ENCODE measurements around the gene MGAT5.
A peak's percentile ranks its signal among the peaks of the same experiment; 100 is the strongest.

Gene MGAT5

DNA sequence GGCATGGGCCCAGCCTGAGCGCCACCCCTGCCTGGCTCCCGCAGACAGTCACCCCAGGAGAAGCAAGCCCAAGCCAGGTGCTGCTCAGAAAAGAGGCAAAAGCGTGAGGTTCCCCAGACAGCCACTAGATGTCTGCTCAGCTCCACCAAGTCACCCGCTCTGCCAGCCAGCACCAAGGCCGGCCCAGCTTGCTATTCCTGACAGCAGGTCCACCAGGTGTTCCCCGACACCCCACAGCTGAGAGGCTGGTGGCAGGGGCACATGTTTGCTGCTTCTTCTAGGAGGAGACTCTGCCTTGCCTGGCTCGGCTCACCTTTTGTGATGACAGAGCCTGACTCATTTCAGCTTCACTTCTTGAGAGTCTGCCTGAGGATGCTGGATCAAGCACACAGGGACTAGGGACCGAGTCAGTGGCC lies 206.7 kb downstream of the MGAT5 start:
- H2AFZ ChIP-seq (ENCODE audit: low read depth, low read length): no peak overlapping the region
- H3K9ac ChIP-seq (ENCODE audit: low read length): no peak overlapping the region
- H2BK12ac ChIP-seq (ENCODE audit: low read length in 2 of 2): no peak overlapping the region
- no peak overlapping the region for H3K27ac ChIP-seq (ENCODE audit: low read length, poor library complexity, severe bottlenecking)
- no peak overlapping the region for H4K8ac ChIP-seq (ENCODE audit: low read length)
- H3K23ac ChIP-seq (ENCODE audit: low read length in 2 of 2): no peak overlapping the region
- no peak overlapping the region for H2BK120ac ChIP-seq (ENCODE audit: low read depth, low read length)
- H3K27me3 ChIP-seq (ENCODE audit: control insufficient read depth in 1 of 2, insufficient read depth in 1 of 2, low read length in 2 of 2): peaks cover 0 to 17% of the 10 kb centered on the region in 2 experiments
- H3K4me2 ChIP-seq (ENCODE audit: low read length, poor library complexity, severe bottlenecking): no peak overlapping the region
- no peak overlapping the region for H3K4ac ChIP-seq (ENCODE audit: low read depth in 1 of 2, low read length in 2 of 2)
- no peak overlapping the region for H2AK5ac ChIP-seq (ENCODE audit: low read length, severe bottlenecking)
- H3K4me3 ChIP-seq (ENCODE audit: insufficient read depth in 1 of 2, low read depth in 1 of 2, low read length in 2 of 2): no peak overlapping the region
- no peaks in the 10 kb centered on the region for H3K9me3 ChIP-seq (ENCODE audit: control insufficient read depth, low read length)
- H3K14ac ChIP-seq (ENCODE audit: low read length in 2 of 2): no peak overlapping the region
- H2BK5ac ChIP-seq (ENCODE audit: low read depth, low read length, poor library complexity, severe bottlenecking): no peak overlapping the region
- H2BK15ac ChIP-seq (ENCODE audit: low read depth, poor library complexity, severe bottlenecking): no peak overlapping the region
- H3K36me3 ChIP-seq (ENCODE audit: control insufficient read depth in 1 of 2, insufficient read depth in 2 of 2, low read depth in 1 of 2, low read length in 2 of 2): peaks cover 0 to 38% of the 10 kb centered on the region in 2 experiments
- H3K79me1 ChIP-seq (replicated peaks; ENCODE audit: low read length, poor library complexity, severe bottlenecking): peaks cover 15% of the 10 kb centered on the region
- H4K91ac ChIP-seq (ENCODE audit: low read length): no peak overlapping the region
- H3K4me1 ChIP-seq (ENCODE audit: control insufficient read depth, insufficient read depth, low read depth, low read length): peaks cover 14% of the 10 kb centered on the region
- DNase-seq: peak; percentile 63
- 41% methylated on average over 8 of the region's 8 CpGs for WGBS
- no peak overlapping the region for H3K18ac ChIP-seq (ENCODE audit: low read depth in 1 of 2, low read length in 2 of 2)

DNA sequence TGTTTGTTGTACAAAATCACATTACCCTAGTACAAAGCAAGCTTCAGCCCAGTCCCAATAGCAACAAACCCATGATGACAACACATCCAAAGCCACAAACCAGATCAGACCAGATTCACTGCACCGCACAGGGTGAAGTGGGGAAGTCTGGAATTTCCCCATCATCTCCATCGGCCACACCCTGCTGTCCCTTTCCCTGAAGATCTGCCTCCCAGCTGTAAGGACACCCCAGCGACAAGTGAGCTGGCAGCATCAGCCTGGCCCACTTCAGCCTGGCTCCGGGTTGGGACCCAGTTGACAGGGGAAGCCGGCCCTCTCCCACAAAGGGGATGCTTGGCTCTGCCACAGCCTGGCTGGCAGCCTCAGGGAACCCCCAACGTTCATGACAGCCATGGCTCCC lies 207.6 kb downstream of the MGAT5 start:
- WGBS: 87% methylated on average over 6 of the region's 6 CpGs
- H2BK120ac ChIP-seq (ENCODE audit: low read depth, low read length): no peak overlapping the region
- H3K27me3 ChIP-seq (ENCODE audit: control insufficient read depth in 1 of 2, insufficient read depth in 1 of 2, low read length in 2 of 2): peaks cover 0 to 17% of the 10 kb centered on the region in 2 experiments
- H3K27ac ChIP-seq (ENCODE audit: low read length, poor library complexity, severe bottlenecking): no peak overlapping the region
- no peak overlapping the region for H2AFZ ChIP-seq (ENCODE audit: low read depth, low read length)
- no peak overlapping the region for H3K9ac ChIP-seq (ENCODE audit: low read length)
- peaks cover 16% of the 10 kb centered on the region for H3K4me1 ChIP-seq (ENCODE audit: control insufficient read depth, insufficient read depth, low read depth, low read length)
- H2BK15ac ChIP-seq (ENCODE audit: low read depth, poor library complexity, severe bottlenecking): no peak overlapping the region
- no peak overlapping the region for H3K4ac ChIP-seq (ENCODE audit: low read depth in 1 of 2, low read length in 2 of 2)
- H2BK5ac ChIP-seq (ENCODE audit: low read depth, low read length, poor library complexity, severe bottlenecking): no peak overlapping the region
- no peak overlapping the region for H3K4me3 ChIP-seq (ENCODE audit: insufficient read depth in 1 of 2, low read depth in 1 of 2, low read length in 2 of 2)
- no peak overlapping the region for H2AK5ac ChIP-seq (ENCODE audit: low read length, severe bottlenecking)
- peak; percentile 70 for DNase-seq
- no peak overlapping the region for H2BK12ac ChIP-seq (ENCODE audit: low read length in 2 of 2)
- H3K23ac ChIP-seq (ENCODE audit: low read length in 2 of 2): no peak overlapping the region
- no peaks in the 10 kb centered on the region for H3K9me3 ChIP-seq (ENCODE audit: control insufficient read depth, low read length)
- no peak overlapping the region for H4K8ac ChIP-seq (ENCODE audit: low read length)
- peaks cover 14% of the 10 kb centered on the region for H3K79me1 ChIP-seq (replicated peaks; ENCODE audit: low read length, poor library complexity, severe bottlenecking)
- no peak overlapping the region for H3K14ac ChIP-seq (ENCODE audit: low read length in 2 of 2)
- no peak overlapping the region for H3K18ac ChIP-seq (ENCODE audit: low read depth in 1 of 2, low read length in 2 of 2)
- no peak overlapping the region for H4K91ac ChIP-seq (ENCODE audit: low read length)
- peaks cover 0 to 31% of the 10 kb centered on the region in 2 experiments for H3K36me3 ChIP-seq (ENCODE audit: control insufficient read depth in 1 of 2, insufficient read depth in 2 of 2, low read depth in 1 of 2, low read length in 2 of 2)
- no peak overlapping the region for H3K4me2 ChIP-seq (ENCODE audit: low read length, poor library complexity, severe bottlenecking)

DNA sequence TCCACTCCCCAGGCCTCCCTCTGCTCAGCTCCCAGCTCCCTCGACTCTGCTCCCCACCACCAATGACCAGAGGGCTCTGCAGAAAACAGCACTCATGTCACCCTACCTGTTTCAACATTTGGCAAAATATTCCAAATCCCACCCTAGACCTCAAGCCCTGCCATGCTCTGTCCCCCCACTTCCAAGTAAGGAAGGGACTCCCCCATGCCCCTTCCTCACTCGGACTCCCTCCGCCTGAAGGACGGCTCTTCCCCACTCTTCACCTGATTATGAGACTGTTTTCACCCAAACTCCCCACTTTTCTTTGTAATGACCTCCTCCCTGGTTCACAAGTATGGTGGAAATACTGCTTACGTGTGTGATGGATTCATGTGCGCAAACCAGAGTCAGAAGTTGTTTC lies 208.4 kb downstream of the MGAT5 start:
- Histone ChIP-seq H3K4me3 (ENCODE audit: insufficient read depth in 1 of 2, low read depth in 1 of 2, low read length in 2 of 2) (no peak overlapping the region), H3K4ac (ENCODE audit: low read depth in 1 of 2, low read length in 2 of 2) (no peak overlapping the region), H4K8ac (ENCODE audit: low read length) (no peak overlapping the region), H3K18ac (ENCODE audit: low read depth in 1 of 2, low read length in 2 of 2) (no peak overlapping the region), H3K27me3 (ENCODE audit: control insufficient read depth in 1 of 2, insufficient read depth in 1 of 2, low read length in 2 of 2) (peaks cover 0 to 18% of the 10 kb centered on the region in 2 experiments), H3K4me1 (ENCODE audit: control insufficient read depth, insufficient read depth, low read depth, low read length) (peaks cover 16% of the 10 kb centered on the region), H3K14ac (ENCODE audit: low read length in 2 of 2) (no peak overlapping the region), H2BK15ac (ENCODE audit: low read depth, poor library complexity, severe bottlenecking) (no peak overlapping the region), H2BK12ac (ENCODE audit: low read length in 2 of 2) (no peak overlapping the region), H2BK120ac (ENCODE audit: low read depth, low read length) (no peak overlapping the region), H3K27ac (ENCODE audit: low read length, poor library complexity, severe bottlenecking) (no peak overlapping the region), H3K23ac (ENCODE audit: low read length in 2 of 2) (no peak overlapping the region), H3K79me1 (replicated peaks; ENCODE audit: low read length, poor library complexity, severe bottlenecking) (peaks cover 14% of the 10 kb centered on the region), H2AFZ (ENCODE audit: low read depth, low read length) (no peak overlapping the region), H3K9ac (ENCODE audit: low read length) (no peak overlapping the region), H3K4me2 (ENCODE audit: low read length, poor library complexity, severe bottlenecking) (no peak overlapping the region), H2BK5ac (ENCODE audit: low read depth, low read length, poor library complexity, severe bottlenecking) (no peak overlapping the region), H3K9me3 (ENCODE audit: control insufficient read depth, low read length) (no peaks in the 10 kb centered on the region), H2AK5ac (ENCODE audit: low read length, severe bottlenecking) (no peak overlapping the region), H3K36me3 (ENCODE audit: control insufficient read depth in 1 of 2, insufficient read depth in 2 of 2, low read depth in 1 of 2, low read length in 2 of 2) (peaks cover 0 to 30% of the 10 kb centered on the region in 2 experiments), H4K91ac (ENCODE audit: low read length) (no peak overlapping the region)
- DNase-seq: no peak
- 96% methylated on average over 5 of the region's 6 CpGs for WGBS

DNA sequence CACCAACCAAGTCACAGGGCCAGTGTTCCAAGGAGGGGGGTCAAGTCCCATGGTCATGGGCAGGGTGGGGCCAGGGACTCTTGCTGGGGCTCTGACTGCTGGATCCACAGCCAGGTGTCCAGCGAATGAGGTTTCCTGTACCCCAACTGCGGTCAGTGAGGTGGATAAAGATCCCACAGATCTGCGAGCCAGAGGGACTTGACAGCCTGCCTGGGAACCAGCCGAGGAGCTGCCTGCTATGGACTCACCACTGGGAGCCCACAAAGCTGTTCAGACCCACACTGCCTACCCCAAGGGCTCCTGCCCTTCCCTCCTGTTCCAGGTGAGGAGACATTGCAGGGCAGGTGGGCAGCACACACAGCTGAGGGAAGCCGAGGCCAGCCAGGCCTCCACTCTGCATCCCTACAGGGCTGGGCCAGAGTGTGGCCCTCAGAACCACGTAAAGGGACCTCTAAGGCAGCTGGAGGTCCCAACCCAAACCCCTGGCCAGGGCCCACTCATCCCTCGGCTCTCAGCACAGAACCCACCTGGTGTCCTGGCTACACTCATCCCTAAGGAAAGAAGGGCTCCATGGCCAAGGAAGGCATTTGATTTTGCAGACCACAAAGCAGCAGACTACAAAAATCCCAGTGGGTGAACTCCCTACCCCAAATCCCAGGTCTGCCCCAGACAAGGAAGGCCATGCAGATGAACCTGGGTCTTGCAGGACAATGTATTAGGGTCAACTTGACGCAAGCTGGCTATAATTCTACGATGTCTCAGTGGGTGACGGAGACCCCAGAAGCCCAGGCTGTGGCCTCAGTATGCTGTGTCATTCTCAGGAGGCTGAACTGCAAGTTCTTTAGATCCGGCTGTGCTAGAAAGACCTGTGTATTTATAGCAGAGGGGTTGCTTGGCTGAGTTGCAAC lies 209.2 kb downstream of the MGAT5 start:
- peaks cover 0 to 22% of the 10 kb centered on the region in 2 experiments for H3K27me3 ChIP-seq (ENCODE audit: control insufficient read depth in 1 of 2, insufficient read depth in 1 of 2, low read length in 2 of 2)
- H3K4me1 ChIP-seq (ENCODE audit: control insufficient read depth, insufficient read depth, low read depth, low read length): peaks cover 16% of the 10 kb centered on the region
- H3K36me3 ChIP-seq (ENCODE audit: control insufficient read depth in 1 of 2, insufficient read depth in 2 of 2, low read depth in 1 of 2, low read length in 2 of 2): peaks cover 0 to 23% of the 10 kb centered on the region in 2 experiments
- H4K8ac ChIP-seq (ENCODE audit: low read length): no peak overlapping the region
- H3K79me1 ChIP-seq (replicated peaks; ENCODE audit: low read length, poor library complexity, severe bottlenecking): peaks cover 12% of the 10 kb centered on the region
- no peak overlapping the region for H2AFZ ChIP-seq (ENCODE audit: low read depth, low read length)
- no peak overlapping the region for H3K4me3 ChIP-seq (ENCODE audit: insufficient read depth in 1 of 2, low read depth in 1 of 2, low read length in 2 of 2)
- no peak overlapping the region for H2BK15ac ChIP-seq (ENCODE audit: low read depth, poor library complexity, severe bottlenecking)
- no peak overlapping the region for H2BK12ac ChIP-seq (ENCODE audit: low read length in 2 of 2)
- no peak overlapping the region for H3K18ac ChIP-seq (ENCODE audit: low read depth in 1 of 2, low read length in 2 of 2)
- H3K27ac ChIP-seq (ENCODE audit: low read length, poor library complexity, severe bottlenecking): no peak overlapping the region
- H3K9ac ChIP-seq (ENCODE audit: low read length): no peak overlapping the region
- DNase-seq: no peak
- no peak overlapping the region for H3K4ac ChIP-seq (ENCODE audit: low read depth in 1 of 2, low read length in 2 of 2)
- 95% methylated on average over 11 of the region's 11 CpGs for WGBS
- H4K91ac ChIP-seq (ENCODE audit: low read length): no peak overlapping the region
- H3K23ac ChIP-seq (ENCODE audit: low read length in 2 of 2): no peak overlapping the region
- H3K4me2 ChIP-seq (ENCODE audit: low read length, poor library complexity, severe bottlenecking): no peak overlapping the region
- H3K9me3 ChIP-seq (ENCODE audit: control insufficient read depth, low read length): no peaks in the 10 kb centered on the region
- H2BK5ac ChIP-seq (ENCODE audit: low read depth, low read length, poor library complexity, severe bottlenecking): no peak overlapping the region
- H2AK5ac ChIP-seq (ENCODE audit: low read length, severe bottlenecking): no peak overlapping the region
- no peak overlapping the region for H3K14ac ChIP-seq (ENCODE audit: low read length in 2 of 2)
- H2BK120ac ChIP-seq (ENCODE audit: low read depth, low read length): no peak overlapping the region

Measured in mesenchymal stem cell (in vitro differentiated cells and primary cell).